GM12878 (cell line): Measurements from ENCODE around the gene LRP3.

Experiments used
- EP300 ChIP-seq, 2 experiments: fragments of 150-350 bp in 1 of 2; IDR thresholded peaks; 2 replicates each; pipeline ENCODE4 v1.6.1; 2011 to 2012; ENCODE audit warnings: low read depth in 2 of 2, low read length in 2 of 2, borderline replicate concordance in 1 of 2, improper control_type of control experiment in 1 of 2, inconsistent platforms in 1 of 2; ENCODE audit not compliant: control insufficient read depth in 1 of 2
- EZH2 ChIP-seq: IDR thresholded peaks from 2 replicates; pipeline ENCODE4 v1.6.1; 2012; ENCODE audit warnings: low read depth, mild to moderate bottlenecking, control low read depth, inconsistent platforms, low read length, borderline replicate concordance; ENCODE audit not compliant: control insufficient read depth
- FOXM1 ChIP-seq: IDR thresholded peaks from 2 replicates; pipeline ENCODE4 v1.6.1; 2012; ENCODE audit warnings: low read depth, mild to moderate bottlenecking, inconsistent platforms, low read length, moderate library complexity
- MYC ChIP-seq: IDR thresholded peaks from 2 replicates; pipeline ENCODE4 v1.6.1; 2011; ENCODE audit warnings: mild to moderate bottlenecking, low read length, moderate library complexity, inconsistent platforms; ENCODE audit not compliant: insufficient read depth, insufficient replicate concordance, insufficient read length, severe bottlenecking
- NBN ChIP-seq: fragments of 450-650 bp; IDR thresholded peaks from 2 replicates; pipeline ENCODE4 v1.6.1; 2016
- NFYA ChIP-seq: IDR thresholded peaks from 2 replicates; pipeline ENCODE4 v1.6.1; 2011; ENCODE audit warnings: low read depth, mild to moderate bottlenecking, low read length, improper control_type of control experiment, borderline replicate concordance
- NR2C1 ChIP-seq: fragments of 450-650 bp; IDR thresholded peaks from 2 replicates; pipeline ENCODE4 v1.6.1; 2017; ENCODE audit warnings: antibody characterized with exemption, mild to moderate bottlenecking, moderate library complexity
- SMC3 ChIP-seq: IDR thresholded peaks from 2 replicates; pipeline ENCODE4 v1.6.1; 2011; ENCODE audit warnings: low read length, improper control_type of control experiment, borderline replicate concordance
- ZSCAN29 ChIP-seq: fragments of 450-650 bp; IDR thresholded peaks from 2 replicates; pipeline ENCODE4 v1.6.1; 2017; ENCODE audit warnings: mild to moderate bottlenecking, moderate library complexity
- TF ChIP-seq, protein P1 (sequence below), 3 experiments: IDR thresholded peaks in 2 of 3; conservative IDR thresholded peaks in 1 of 3; 2 replicates each; pipeline ENCODE4 v1.5.1; 2011; ENCODE audit warnings: low read depth in 3 of 3, low read length in 3 of 3, mild to moderate bottlenecking in 3 of 3, control low read depth in 2 of 3, moderate library complexity in 2 of 3, inconsistent platforms in 1 of 3, mixed read lengths in 1 of 3; ENCODE audit not compliant: control insufficient read depth in 2 of 3, insufficient read depth in 1 of 3; ENCODE audit errors: extremely low read depth in 1 of 3
- TF ChIP-seq, protein P2 (sequence below): IDR thresholded peaks from 2 replicates; pipeline ENCODE4 v1.6.1; 2011; ENCODE audit warnings: low read depth, low read length, improper control_type of control experiment, borderline replicate concordance
- TF ChIP-seq, protein P3 (sequence below): fragments of 450-650 bp; IDR thresholded peaks from 2 replicates; pipeline ENCODE4 v1.6.1; 2017; ENCODE audit warnings: mild to moderate bottlenecking

DNA sequence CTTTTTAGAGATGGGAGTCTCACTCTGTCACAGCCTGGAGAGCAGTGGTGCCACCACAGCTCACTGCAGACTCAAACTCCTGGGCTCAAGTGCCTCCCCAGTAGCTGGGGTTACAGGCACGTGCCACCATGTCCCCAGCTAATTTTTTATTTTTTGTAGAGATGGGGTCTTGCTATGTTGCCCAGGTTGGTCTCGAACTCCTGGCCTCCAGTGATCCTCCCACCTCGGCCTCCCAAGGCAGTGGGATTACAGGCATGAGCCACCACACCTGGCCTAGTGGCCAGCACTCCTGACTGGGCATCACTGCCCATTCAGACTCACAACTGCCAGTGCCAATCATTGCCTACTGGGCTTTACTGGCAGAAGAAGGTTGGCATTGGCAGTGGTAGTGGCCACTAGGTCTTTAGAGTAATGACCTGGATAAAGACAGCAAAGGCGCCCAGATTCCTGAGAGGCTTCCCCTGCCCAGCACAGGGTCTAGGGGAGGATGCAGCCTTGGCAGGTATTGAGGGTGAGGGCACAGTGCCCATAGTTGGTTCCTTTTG lies 58.4 kb downstream of the LRP3 start:
- TF ChIP-seq EP300 (IDR thresholded peaks at IDR 0.05; ENCODE audit: borderline replicate concordance in 1 of 2, control insufficient read depth in 1 of 2, low read depth in 2 of 2, low read length in 2 of 2) (no peak), NBN (no peak), FOXM1 (no peak), SMC3 (no peak), NFYA (no peak), EZH2 (no peak), MYC (no peak), NR2C1 (no peak), ZSCAN29 (no peak)
- TF ChIP-seq, protein P1, sequence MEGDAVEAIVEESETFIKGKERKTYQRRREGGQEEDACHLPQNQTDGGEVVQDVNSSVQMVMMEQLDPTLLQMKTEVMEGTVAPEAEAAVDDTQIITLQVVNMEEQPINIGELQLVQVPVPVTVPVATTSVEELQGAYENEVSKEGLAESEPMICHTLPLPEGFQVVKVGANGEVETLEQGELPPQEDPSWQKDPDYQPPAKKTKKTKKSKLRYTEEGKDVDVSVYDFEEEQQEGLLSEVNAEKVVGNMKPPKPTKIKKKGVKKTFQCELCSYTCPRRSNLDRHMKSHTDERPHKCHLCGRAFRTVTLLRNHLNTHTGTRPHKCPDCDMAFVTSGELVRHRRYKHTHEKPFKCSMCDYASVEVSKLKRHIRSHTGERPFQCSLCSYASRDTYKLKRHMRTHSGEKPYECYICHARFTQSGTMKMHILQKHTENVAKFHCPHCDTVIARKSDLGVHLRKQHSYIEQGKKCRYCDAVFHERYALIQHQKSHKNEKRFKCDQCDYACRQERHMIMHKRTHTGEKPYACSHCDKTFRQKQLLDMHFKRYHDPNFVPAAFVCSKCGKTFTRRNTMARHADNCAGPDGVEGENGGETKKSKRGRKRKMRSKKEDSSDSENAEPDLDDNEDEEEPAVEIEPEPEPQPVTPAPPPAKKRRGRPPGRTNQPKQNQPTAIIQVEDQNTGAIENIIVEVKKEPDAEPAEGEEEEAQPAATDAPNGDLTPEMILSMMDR (IDR thresholded peaks at IDR 0.05 in 2 of 3, conservative IDR thresholded peaks at IDR 0.05 in 1 of 3; ENCODE audit: control insufficient read depth in 2 of 3, extremely low read depth in 1 of 3, insufficient read depth in 1 of 3, low read depth in 3 of 3, low read length in 3 of 3): no peak
- TF ChIP-seq, protein P2, sequence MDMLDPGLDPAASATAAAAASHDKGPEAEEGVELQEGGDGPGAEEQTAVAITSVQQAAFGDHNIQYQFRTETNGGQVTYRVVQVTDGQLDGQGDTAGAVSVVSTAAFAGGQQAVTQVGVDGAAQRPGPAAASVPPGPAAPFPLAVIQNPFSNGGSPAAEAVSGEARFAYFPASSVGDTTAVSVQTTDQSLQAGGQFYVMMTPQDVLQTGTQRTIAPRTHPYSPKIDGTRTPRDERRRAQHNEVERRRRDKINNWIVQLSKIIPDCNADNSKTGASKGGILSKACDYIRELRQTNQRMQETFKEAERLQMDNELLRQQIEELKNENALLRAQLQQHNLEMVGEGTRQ: no peak
- TF ChIP-seq, protein P3, sequence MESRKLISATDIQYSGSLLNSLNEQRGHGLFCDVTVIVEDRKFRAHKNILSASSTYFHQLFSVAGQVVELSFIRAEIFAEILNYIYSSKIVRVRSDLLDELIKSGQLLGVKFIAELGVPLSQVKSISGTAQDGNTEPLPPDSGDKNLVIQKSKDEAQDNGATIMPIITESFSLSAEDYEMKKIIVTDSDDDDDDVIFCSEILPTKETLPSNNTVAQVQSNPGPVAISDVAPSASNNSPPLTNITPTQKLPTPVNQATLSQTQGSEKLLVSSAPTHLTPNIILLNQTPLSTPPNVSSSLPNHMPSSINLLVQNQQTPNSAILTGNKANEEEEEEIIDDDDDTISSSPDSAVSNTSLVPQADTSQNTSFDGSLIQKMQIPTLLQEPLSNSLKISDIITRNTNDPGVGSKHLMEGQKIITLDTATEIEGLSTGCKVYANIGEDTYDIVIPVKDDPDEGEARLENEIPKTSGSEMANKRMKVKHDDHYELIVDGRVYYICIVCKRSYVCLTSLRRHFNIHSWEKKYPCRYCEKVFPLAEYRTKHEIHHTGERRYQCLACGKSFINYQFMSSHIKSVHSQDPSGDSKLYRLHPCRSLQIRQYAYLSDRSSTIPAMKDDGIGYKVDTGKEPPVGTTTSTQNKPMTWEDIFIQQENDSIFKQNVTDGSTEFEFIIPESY: no peak
